ENCODE measurements around the gene C1orf105. TPM values are rescaled to one million over a fixed set of nuclear protein-coding genes. Genes with fewer than 3 reads are reported as not detected.

Gene C1orf105
- total and polyA plus RNA-seq, 2 of the 13 experiments (the other 11 are each of a cell fraction or from before 2014, with no cell fraction given) = 0.15 to 0.45 TPM

DNA sequence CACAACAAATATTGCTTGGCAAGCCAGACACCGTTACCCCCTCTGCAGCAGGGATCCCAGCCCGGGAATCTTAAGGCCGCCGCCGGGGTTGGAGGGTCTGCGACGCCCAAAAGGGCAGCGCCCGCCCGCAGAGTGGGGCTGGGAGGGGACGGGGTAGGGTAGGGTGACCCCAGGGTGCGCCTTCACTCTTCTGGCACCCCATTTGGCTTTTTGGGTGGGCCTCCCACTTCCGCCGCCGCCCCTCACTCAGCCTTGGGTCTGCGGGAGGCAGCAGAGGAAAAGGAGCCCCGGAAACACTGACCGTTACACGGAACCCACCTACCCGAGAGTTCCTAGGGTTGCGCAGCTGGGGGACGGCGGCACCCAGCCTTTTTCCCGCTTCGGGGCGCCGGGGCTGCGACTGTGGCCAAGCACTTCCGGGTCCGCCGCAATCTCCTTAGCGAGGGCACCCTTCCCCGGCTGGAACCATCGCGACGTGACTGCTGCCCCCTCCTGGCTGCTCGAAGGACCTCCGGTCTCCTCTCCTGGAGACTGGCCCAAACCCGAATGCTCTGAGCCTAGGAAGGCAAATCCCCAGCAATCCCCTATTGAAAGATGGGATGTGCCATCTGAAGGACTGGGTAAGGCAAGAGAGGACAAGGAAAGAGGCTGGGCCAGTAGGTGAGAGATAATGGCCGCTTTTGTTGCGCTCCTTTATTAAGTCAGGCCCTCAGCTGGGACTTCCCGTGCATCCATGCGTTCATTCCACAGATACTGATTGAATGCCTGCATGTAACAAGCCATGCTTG, 23.4 kb downstream of the C1orf105 start, which contains the start of gene PIGC (continued):
- TF ChIP-seq, protein P1, sequence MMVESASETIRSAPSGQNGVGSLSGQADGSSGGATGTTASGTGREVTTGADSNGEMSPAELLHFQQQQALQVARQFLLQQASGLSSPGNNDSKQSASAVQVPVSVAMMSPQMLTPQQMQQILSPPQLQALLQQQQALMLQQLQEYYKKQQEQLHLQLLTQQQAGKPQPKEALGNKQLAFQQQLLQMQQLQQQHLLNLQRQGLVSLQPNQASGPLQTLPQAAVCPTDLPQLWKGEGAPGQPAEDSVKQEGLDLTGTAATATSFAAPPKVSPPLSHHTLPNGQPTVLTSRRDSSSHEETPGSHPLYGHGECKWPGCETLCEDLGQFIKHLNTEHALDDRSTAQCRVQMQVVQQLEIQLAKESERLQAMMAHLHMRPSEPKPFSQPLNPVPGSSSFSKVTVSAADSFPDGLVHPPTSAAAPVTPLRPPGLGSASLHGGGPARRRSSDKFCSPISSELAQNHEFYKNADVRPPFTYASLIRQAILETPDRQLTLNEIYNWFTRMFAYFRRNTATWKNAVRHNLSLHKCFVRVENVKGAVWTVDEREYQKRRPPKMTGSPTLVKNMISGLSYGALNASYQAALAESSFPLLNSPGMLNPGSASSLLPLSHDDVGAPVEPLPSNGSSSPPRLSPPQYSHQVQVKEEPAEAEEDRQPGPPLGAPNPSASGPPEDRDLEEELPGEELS (CRISPR knock-in tag; IDR thresholded peaks at IDR 0.05) = peak; percentile 43
- TF ChIP-seq ZMYM2 (CRISPR knock-in tag; IDR thresholded peaks at IDR 0.05) (peak; percentile 50; the same call in 1 of the 2 replicates), ZNF619 (CRISPR knock-in tag; IDR thresholded peaks at IDR 0.05) (peak; percentile 94; the same call in 1 of the 2 replicates), ZKSCAN1 (IDR thresholded peaks at IDR 0.05; ENCODE audit: low read length) (no peak), RBFOX2 (IDR thresholded peaks at IDR 0.05; ENCODE audit: low read depth, low read length) (peak; percentile 84), SAP130 (CRISPR knock-in tag; IDR thresholded peaks at IDR 0.05; ENCODE audit: low read depth) (peak; percentile 86), TSC22D2 (CRISPR knock-in tag; IDR thresholded peaks at IDR 0.05; ENCODE audit: borderline replicate concordance) (peak; percentile 59; the same call in 1 of the 2 replicates), KMT2B (CRISPR knock-in tag; IDR thresholded peaks at IDR 0.05) (peak; percentile 91), ZNF337 (CRISPR knock-in tag; IDR thresholded peaks at IDR 0.05; ENCODE audit: borderline replicate concordance, low read depth) (0 out of 2 replicates have a peak, but pooled peaks have one; percentile 82), IRF2 (CRISPR knock-in tag; IDR thresholded peaks at IDR 0.05) (peak; percentile 31; the same call in 1 of the 2 replicates), SRF (IDR thresholded peaks at IDR 0.05; ENCODE audit: low read depth, low read length) (no peak), ZNF605 (CRISPR knock-in tag; IDR thresholded peaks at IDR 0.05) (peak; percentile 95), ZIK1 (CRISPR knock-in tag; IDR thresholded peaks at IDR 0.05; ENCODE audit: borderline replicate concordance, low read depth) (0 out of 2 replicates have a peak, but pooled peaks have one; percentile 69), SMAD1 (CRISPR knock-in tag; IDR thresholded peaks at IDR 0.05; ENCODE audit: borderline replicate concordance, low read depth) (peak; percentile 85; the same call in 1 of the 2 replicates), HOXA3 (CRISPR knock-in tag; IDR thresholded peaks at IDR 0.05) (peak; percentile 76; the same call in 1 of the 2 replicates), MTF2 (CRISPR knock-in tag; IDR thresholded peaks at IDR 0.05; ENCODE audit: borderline replicate concordance) (peak; percentile 90; the same call in 1 of the 2 replicates), HNRNPLL (IDR thresholded peaks at IDR 0.05; ENCODE audit: low read depth, low read length, poor library complexity, severe bottlenecking) (peak; percentile 93), HES4 (CRISPR knock-in tag; IDR thresholded peaks at IDR 0.05; ENCODE audit: borderline replicate concordance) (peak; percentile 16; the same call in 1 of the 2 replicates)
- TF ChIP-seq, protein P2, sequence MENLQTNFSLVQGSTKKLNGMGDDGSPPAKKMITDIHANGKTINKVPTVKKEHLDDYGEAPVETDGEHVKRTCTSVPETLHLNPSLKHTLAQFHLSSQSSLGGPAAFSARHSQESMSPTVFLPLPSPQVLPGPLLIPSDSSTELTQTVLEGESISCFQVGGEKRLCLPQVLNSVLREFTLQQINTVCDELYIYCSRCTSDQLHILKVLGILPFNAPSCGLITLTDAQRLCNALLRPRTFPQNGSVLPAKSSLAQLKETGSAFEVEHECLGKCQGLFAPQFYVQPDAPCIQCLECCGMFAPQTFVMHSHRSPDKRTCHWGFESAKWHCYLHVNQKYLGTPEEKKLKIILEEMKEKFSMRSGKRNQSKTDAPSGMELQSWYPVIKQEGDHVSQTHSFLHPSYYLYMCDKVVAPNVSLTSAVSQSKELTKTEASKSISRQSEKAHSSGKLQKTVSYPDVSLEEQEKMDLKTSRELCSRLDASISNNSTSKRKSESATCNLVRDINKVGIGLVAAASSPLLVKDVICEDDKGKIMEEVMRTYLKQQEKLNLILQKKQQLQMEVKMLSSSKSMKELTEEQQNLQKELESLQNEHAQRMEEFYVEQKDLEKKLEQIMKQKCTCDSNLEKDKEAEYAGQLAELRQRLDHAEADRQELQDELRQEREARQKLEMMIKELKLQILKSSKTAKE (CRISPR knock-in tag; IDR thresholded peaks at IDR 0.05; ENCODE audit: borderline replicate concordance) = no peak
- TF ChIP-seq, protein P3, sequence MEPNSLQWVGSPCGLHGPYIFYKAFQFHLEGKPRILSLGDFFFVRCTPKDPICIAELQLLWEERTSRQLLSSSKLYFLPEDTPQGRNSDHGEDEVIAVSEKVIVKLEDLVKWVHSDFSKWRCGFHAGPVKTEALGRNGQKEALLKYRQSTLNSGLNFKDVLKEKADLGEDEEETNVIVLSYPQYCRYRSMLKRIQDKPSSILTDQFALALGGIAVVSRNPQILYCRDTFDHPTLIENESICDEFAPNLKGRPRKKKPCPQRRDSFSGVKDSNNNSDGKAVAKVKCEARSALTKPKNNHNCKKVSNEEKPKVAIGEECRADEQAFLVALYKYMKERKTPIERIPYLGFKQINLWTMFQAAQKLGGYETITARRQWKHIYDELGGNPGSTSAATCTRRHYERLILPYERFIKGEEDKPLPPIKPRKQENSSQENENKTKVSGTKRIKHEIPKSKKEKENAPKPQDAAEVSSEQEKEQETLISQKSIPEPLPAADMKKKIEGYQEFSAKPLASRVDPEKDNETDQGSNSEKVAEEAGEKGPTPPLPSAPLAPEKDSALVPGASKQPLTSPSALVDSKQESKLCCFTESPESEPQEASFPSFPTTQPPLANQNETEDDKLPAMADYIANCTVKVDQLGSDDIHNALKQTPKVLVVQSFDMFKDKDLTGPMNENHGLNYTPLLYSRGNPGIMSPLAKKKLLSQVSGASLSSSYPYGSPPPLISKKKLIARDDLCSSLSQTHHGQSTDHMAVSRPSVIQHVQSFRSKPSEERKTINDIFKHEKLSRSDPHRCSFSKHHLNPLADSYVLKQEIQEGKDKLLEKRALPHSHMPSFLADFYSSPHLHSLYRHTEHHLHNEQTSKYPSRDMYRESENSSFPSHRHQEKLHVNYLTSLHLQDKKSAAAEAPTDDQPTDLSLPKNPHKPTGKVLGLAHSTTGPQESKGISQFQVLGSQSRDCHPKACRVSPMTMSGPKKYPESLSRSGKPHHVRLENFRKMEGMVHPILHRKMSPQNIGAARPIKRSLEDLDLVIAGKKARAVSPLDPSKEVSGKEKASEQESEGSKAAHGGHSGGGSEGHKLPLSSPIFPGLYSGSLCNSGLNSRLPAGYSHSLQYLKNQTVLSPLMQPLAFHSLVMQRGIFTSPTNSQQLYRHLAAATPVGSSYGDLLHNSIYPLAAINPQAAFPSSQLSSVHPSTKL (CRISPR knock-in tag; IDR thresholded peaks at IDR 0.05) = peak; percentile 72

Data from HepG2 (cell line).